ENCODE data around the gene UBA1.

UBA1 gene

GRCh38 chrX:47196098-47196497, 2.5 kb downstream of the UBA1 start:
- H3K4me1 ChIP-seq (ENCODE audit: control insufficient read depth, insufficient read depth, low read depth, low read length), result peaks cover 30% of the 10 kb centered on the region
- no peak overlapping the region for H2AK5ac ChIP-seq (ENCODE audit: low read length, severe bottlenecking)
- H3K27me3 ChIP-seq (ENCODE audit: control insufficient read depth in 1 of 2, insufficient read depth in 1 of 2, low read length in 2 of 2), result peaks cover 0 to 6% of the 10 kb centered on the region in 2 experiments
- no peak overlapping the region for H4K8ac ChIP-seq (ENCODE audit: low read length)
- peak overlapping the region; percentile 61 for H3K9ac ChIP-seq (ENCODE audit: low read length)
- no peak overlapping the region for H2AFZ ChIP-seq (ENCODE audit: low read depth, low read length)
- no peak overlapping the region for H3K23ac ChIP-seq (ENCODE audit: low read length in 2 of 2)
- DNase-seq, result no peak
- WGBS, result 51% methylated on average over 2 of the region's 3 CpGs
- H2BK15ac ChIP-seq (ENCODE audit: low read depth, poor library complexity, severe bottlenecking), result no peak overlapping the region
- peak overlapping the region; percentile 2 for H3K4me2 ChIP-seq (ENCODE audit: low read length, poor library complexity, severe bottlenecking)
- H2BK5ac ChIP-seq (ENCODE audit: low read depth, low read length, poor library complexity, severe bottlenecking), result no peak overlapping the region
- H3K27ac ChIP-seq (ENCODE audit: low read length, poor library complexity, severe bottlenecking), result no peak overlapping the region
- H3K79me1 ChIP-seq (replicated peaks; ENCODE audit: low read length, poor library complexity, severe bottlenecking), result peaks cover 9% of the 10 kb centered on the region
- peak overlapping the region in 1 of 2 experiments; percentile 53 for H3K4me3 ChIP-seq (ENCODE audit: insufficient read depth in 1 of 2, low read depth in 1 of 2, low read length in 2 of 2)
- H3K9me3 ChIP-seq (ENCODE audit: control insufficient read depth, low read length), result no peaks in the 10 kb centered on the region
- no peak overlapping the region for H3K18ac ChIP-seq (ENCODE audit: low read depth in 1 of 2, low read length in 2 of 2)
- no peak overlapping the region for H2BK12ac ChIP-seq (ENCODE audit: low read length in 2 of 2)
- H3K14ac ChIP-seq (ENCODE audit: low read length in 2 of 2), result no peak overlapping the region
- no peak overlapping the region for H4K91ac ChIP-seq (ENCODE audit: low read length)
- H2BK120ac ChIP-seq (ENCODE audit: low read depth, low read length), result no peak overlapping the region
- H3K36me3 ChIP-seq (ENCODE audit: control insufficient read depth in 1 of 2, insufficient read depth in 2 of 2, low read depth in 1 of 2, low read length in 2 of 2), result peaks cover 34 to 50% of the 10 kb centered on the region in 2 experiments
- no peak overlapping the region for H3K4ac ChIP-seq (ENCODE audit: low read depth in 1 of 2, low read length in 2 of 2)

GRCh38 chrX:47197526-47197925, 3.9 kb downstream of the UBA1 start:
- no peak overlapping the region for H3K23ac ChIP-seq (ENCODE audit: low read length in 2 of 2)
- no peak for DNase-seq
- H2BK12ac ChIP-seq (ENCODE audit: low read length in 2 of 2), result no peak overlapping the region
- H3K4ac ChIP-seq (ENCODE audit: low read depth in 1 of 2, low read length in 2 of 2), result no peak overlapping the region
- H2BK15ac ChIP-seq (ENCODE audit: low read depth, poor library complexity, severe bottlenecking), result no peak overlapping the region
- H3K9ac ChIP-seq (ENCODE audit: low read length), result peak overlapping the region; percentile 61
- no peak overlapping the region for H2AK5ac ChIP-seq (ENCODE audit: low read length, severe bottlenecking)
- H3K4me3 ChIP-seq (ENCODE audit: insufficient read depth in 1 of 2, low read depth in 1 of 2, low read length in 2 of 2), result peak overlapping the region in 1 of 2 experiments; percentile 53
- no peak overlapping the region for H3K18ac ChIP-seq (ENCODE audit: low read depth in 1 of 2, low read length in 2 of 2)
- no peak overlapping the region for H4K91ac ChIP-seq (ENCODE audit: low read length)
- no peak overlapping the region for H4K8ac ChIP-seq (ENCODE audit: low read length)
- H3K9me3 ChIP-seq (ENCODE audit: control insufficient read depth, low read length), result no peaks in the 10 kb centered on the region
- H3K14ac ChIP-seq (ENCODE audit: low read length in 2 of 2), result no peak overlapping the region
- WGBS, result 72% methylated on average over 4 of the region's 7 CpGs
- no peaks in the 10 kb centered on the region for H3K27me3 ChIP-seq (ENCODE audit: control insufficient read depth in 1 of 2, insufficient read depth in 1 of 2, low read length in 2 of 2)
- H3K27ac ChIP-seq (ENCODE audit: low read length, poor library complexity, severe bottlenecking), result no peak overlapping the region
- H2BK120ac ChIP-seq (ENCODE audit: low read depth, low read length), result no peak overlapping the region
- peaks cover 48 to 64% of the 10 kb centered on the region in 2 experiments for H3K36me3 ChIP-seq (ENCODE audit: control insufficient read depth in 1 of 2, insufficient read depth in 2 of 2, low read depth in 1 of 2, low read length in 2 of 2)
- peaks cover 13% of the 10 kb centered on the region for H3K79me1 ChIP-seq (replicated peaks; ENCODE audit: low read length, poor library complexity, severe bottlenecking)
- no peak overlapping the region for H2AFZ ChIP-seq (ENCODE audit: low read depth, low read length)
- H3K4me2 ChIP-seq (ENCODE audit: low read length, poor library complexity, severe bottlenecking), result peak overlapping the region; percentile 11
- H2BK5ac ChIP-seq (ENCODE audit: low read depth, low read length, poor library complexity, severe bottlenecking), result no peak overlapping the region
- H3K4me1 ChIP-seq (ENCODE audit: control insufficient read depth, insufficient read depth, low read depth, low read length), result peaks cover 28% of the 10 kb centered on the region

DNA sequence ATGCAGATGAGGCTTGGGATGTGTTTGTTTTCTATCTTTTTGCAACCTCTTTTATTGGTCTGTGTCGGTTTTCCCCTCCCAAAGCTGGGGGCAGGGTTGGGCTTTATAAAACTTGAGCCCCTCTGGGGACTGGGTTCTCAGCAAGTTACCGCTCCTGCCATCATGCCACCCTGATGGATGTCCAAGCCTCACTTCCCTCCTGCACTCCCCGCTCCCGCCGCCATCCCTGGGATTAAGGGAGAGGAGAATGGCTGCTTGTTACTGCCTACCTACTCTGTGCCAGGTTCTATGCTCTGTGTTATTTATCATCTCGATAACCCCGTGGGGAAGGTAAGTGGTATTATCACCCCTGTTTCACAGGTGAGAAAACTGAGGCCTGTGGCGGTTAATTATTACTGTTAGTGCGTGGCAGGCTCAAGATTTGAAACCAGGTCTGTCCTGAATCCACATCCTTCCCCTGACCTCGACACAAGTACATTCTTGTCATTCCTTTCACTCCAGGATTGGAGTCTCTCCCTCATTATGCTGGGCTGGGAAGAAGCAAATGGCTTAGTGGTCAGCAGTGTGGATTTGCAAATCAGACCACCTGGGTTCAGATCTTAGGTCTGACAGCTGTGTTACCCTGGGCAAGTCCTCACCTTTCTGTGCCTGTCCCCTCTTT, 4.5 kb downstream of the UBA1 start:
- Histone ChIP-seq H3K27ac (ENCODE audit: low read length, poor library complexity, severe bottlenecking) (peak overlapping the region; percentile 43), H3K36me3 (ENCODE audit: control insufficient read depth in 1 of 2, insufficient read depth in 2 of 2, low read depth in 1 of 2, low read length in 2 of 2) (peaks cover 54 to 71% of the 10 kb centered on the region in 2 experiments), H3K4me1 (ENCODE audit: control insufficient read depth, insufficient read depth, low read depth, low read length) (peaks cover 25% of the 10 kb centered on the region), H2BK120ac (ENCODE audit: low read depth, low read length) (no peak overlapping the region), H3K4me2 (ENCODE audit: low read length, poor library complexity, severe bottlenecking) (no peak overlapping the region), H3K9me3 (ENCODE audit: control insufficient read depth, low read length) (no peaks in the 10 kb centered on the region), H2AK5ac (ENCODE audit: low read length, severe bottlenecking) (no peak overlapping the region), H3K79me1 (replicated peaks; ENCODE audit: low read length, poor library complexity, severe bottlenecking) (peaks cover 13% of the 10 kb centered on the region), H3K27me3 (ENCODE audit: control insufficient read depth in 1 of 2, insufficient read depth in 1 of 2, low read length in 2 of 2) (no peaks in the 10 kb centered on the region), H3K14ac (ENCODE audit: low read length in 2 of 2) (no peak overlapping the region), H4K91ac (ENCODE audit: low read length) (no peak overlapping the region), H2AFZ (ENCODE audit: low read depth, low read length) (no peak overlapping the region), H3K9ac (ENCODE audit: low read length) (peak overlapping the region; percentile 61), H2BK12ac (ENCODE audit: low read length in 2 of 2) (no peak overlapping the region), H4K8ac (ENCODE audit: low read length) (no peak overlapping the region), H2BK5ac (ENCODE audit: low read depth, low read length, poor library complexity, severe bottlenecking) (no peak overlapping the region), H2BK15ac (ENCODE audit: low read depth, poor library complexity, severe bottlenecking) (no peak overlapping the region), H3K23ac (ENCODE audit: low read length in 2 of 2) (no peak overlapping the region), H3K4ac (ENCODE audit: low read depth in 1 of 2, low read length in 2 of 2) (no peak overlapping the region), H3K18ac (ENCODE audit: low read depth in 1 of 2, low read length in 2 of 2) (no peak overlapping the region), H3K4me3 (ENCODE audit: insufficient read depth in 1 of 2, low read depth in 1 of 2, low read length in 2 of 2) (peak overlapping the region in 1 of 2 experiments; percentile 53)
- 69% methylated on average over 6 of the region's 10 CpGs for WGBS
- no peak for DNase-seq

- DNase-seq, result no peak
- Histone ChIP-seq H3K36me3 (ENCODE audit: control insufficient read depth in 1 of 2, insufficient read depth in 2 of 2, low read depth in 1 of 2, low read length in 2 of 2) (peaks cover 59 to 76% of the 10 kb centered on the region in 2 experiments), H3K14ac (ENCODE audit: low read length in 2 of 2) (no peak overlapping the region), H2BK12ac (ENCODE audit: low read length in 2 of 2) (no peak overlapping the region), H3K4me1 (ENCODE audit: control insufficient read depth, insufficient read depth, low read depth, low read length) (peaks cover 24% of the 10 kb centered on the region), H3K18ac (ENCODE audit: low read depth in 1 of 2, low read length in 2 of 2) (no peak overlapping the region), H3K9me3 (ENCODE audit: control insufficient read depth, low read length) (no peaks in the 10 kb centered on the region), H3K4me2 (ENCODE audit: low read length, poor library complexity, severe bottlenecking) (no peak overlapping the region), H4K8ac (ENCODE audit: low read length) (no peak overlapping the region), H3K79me1 (replicated peaks; ENCODE audit: low read length, poor library complexity, severe bottlenecking) (peaks cover 13% of the 10 kb centered on the region), H3K4me3 (ENCODE audit: insufficient read depth in 1 of 2, low read depth in 1 of 2, low read length in 2 of 2) (no peak overlapping the region), H3K4ac (ENCODE audit: low read depth in 1 of 2, low read length in 2 of 2) (no peak overlapping the region), H2BK5ac (ENCODE audit: low read depth, low read length, poor library complexity, severe bottlenecking) (peak overlapping the region; percentile 31), H2BK15ac (ENCODE audit: low read depth, poor library complexity, severe bottlenecking) (no peak overlapping the region), H2BK120ac (ENCODE audit: low read depth, low read length) (no peak overlapping the region), H3K23ac (ENCODE audit: low read length in 2 of 2) (no peak overlapping the region), H3K9ac (ENCODE audit: low read length) (peak overlapping the region; percentile 61), H3K27me3 (ENCODE audit: control insufficient read depth in 1 of 2, insufficient read depth in 1 of 2, low read length in 2 of 2) (no peaks in the 10 kb centered on the region), H2AK5ac (ENCODE audit: low read length, severe bottlenecking) (peak overlapping the region; percentile 65), H2AFZ (ENCODE audit: low read depth, low read length) (no peak overlapping the region), H3K27ac (ENCODE audit: low read length, poor library complexity, severe bottlenecking) (peak overlapping the region; percentile 43), H4K91ac (ENCODE audit: low read length) (no peak overlapping the region)
- 86% methylated on average over 9 of the region's 15 CpGs for WGBS
Measured at GRCh38 chrX:47198687-47199080, 5.1 kb downstream of the UBA1 start.
